GM21619 (cell line): Measurements from ENCODE around the gene NEURL1B.
A peak's percentile ranks its signal among the peaks of the same experiment; 100 is the strongest.

Source experiments
- ATAC-seq: cut with Tn5 transposase; IDR thresholded peaks from one replicate; pipeline ENCODE4 v1.9.1; 2021; ENCODE audit not compliant: unreplicated experiment

Gene NEURL1B

DNA sequence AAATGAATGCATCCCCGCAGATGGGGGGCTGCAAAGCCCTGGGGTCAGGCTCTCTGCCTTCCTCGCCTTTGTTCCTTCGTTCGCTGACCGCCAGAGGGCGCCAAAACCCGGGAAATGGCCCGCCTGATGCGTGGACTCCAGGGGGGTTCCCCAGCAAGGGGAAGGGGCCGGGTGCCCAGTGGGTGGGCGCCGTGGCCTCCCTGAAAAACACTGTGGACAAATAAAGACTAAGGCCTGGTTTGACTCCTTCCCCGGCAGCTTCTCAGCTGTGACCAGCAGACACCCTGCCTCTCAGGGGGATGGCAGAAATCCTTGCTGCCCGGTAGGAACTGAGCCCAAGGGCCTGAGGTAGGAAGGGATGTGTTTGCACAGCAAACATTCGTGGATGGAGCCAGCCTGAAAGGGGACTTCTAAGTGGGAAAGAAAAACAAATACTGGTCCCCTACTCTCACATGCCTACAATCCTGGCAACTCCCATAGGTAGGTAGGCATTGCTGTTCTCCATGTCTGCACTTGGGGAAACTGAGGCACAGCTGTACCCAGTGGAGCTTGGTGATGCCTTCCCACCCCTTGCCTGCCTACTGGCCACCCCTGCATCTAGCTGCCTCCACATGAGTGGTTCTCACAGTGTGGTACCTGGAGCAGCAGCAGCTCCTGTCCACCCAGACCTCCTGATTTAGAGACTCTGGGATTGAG lies 72.2 kb downstream of the NEURL1B start:
- no peak for ATAC-seq

DNA sequence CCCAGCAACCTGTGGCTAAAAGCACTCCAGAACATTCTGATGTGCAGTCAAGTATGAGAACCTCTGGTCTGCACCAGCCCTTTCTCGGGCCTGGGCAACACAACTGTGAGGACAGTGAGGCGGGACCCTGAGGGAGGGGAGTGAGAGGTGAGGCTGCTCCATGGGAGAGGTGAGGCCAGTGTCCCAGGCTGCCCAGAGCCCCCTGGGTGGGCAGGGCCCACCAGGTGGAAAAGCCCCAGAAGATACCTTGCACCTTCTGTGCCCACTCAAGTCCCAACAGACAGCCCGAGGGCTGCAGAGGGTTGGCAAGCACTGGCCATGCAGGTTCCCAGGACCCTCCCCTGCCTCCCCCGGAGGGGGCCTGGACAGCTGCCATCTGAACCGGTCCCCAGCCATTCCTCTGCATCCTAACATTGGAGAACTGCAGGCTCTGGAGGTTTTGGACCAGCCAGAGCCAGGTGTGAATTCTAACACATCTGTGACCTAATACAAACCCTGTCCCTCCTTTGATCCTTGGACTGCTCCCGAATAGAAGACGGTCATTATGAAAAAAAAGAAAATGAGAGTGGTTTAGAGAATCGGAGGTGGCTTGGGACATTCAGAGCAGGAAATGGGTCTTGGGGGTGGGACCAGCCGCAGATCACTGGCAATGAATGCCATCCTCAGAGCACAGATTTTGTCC lies 72.9 kb downstream of the NEURL1B start:
- ATAC-seq, result no peak

DNA sequence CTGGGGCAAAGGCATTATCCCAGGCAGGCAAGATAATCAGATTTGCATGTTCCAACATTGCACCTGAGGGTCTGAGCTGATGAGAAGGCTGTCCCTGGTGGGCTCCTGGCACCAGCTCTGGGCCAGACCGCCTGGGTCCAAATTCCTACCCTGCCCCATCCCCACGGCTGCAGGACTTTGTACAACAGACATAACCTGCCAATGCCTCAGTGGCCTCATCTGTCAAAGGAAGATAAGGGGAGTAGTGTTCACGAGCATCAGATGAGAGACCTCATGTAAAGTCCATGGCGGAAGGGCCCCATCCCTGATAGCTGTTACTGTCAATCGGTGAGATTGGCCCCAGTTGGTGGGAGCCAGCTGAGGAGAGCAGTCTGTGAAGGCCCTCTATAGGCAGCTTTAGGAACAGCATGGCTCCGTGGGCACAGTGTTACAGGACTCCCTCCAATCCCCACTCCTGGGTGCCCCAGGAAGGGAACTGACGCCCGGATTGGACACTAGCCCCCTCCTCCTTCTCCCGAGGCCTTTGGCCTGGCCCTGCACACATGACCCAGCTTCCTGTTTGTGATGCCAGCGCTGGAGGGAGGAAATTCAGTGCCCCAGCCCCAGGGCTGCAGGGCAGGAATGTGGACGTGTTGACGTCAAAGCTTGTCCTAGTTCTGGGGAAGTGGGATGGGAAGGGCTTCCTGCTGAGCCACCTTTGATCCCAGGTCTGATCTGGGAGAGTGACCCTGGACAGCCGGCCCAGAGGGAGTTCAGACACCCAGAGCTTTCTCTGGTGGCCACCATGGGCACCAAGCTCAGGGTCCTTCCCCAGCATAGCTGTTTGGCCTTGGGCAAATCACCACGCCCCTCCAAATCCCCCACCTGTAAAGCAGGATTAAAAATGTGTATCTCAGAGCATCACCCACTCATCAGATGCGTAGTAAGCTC lies 73.7 kb downstream of the NEURL1B start:
- peak; percentile 60 for ATAC-seq

DNA sequence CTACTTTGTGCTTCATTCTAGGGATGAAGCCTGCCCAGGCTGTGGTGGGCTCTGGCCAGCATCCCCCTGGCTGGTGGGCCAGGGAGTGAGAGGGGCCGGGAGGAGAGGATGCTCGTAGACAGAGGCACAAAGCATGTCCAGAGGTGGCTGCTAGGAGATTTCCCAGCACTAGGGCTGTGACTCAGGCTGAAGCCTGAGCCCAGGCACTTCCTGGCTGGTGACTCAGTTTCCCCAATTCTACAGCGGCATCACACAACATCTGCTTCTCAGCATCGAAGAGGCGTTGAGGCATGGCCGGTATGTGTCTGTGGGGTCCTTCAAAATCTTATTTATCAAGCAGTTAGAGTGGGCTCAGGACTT lies 74.3 kb downstream of the NEURL1B start:
- ATAC-seq, result no peak

DNA sequence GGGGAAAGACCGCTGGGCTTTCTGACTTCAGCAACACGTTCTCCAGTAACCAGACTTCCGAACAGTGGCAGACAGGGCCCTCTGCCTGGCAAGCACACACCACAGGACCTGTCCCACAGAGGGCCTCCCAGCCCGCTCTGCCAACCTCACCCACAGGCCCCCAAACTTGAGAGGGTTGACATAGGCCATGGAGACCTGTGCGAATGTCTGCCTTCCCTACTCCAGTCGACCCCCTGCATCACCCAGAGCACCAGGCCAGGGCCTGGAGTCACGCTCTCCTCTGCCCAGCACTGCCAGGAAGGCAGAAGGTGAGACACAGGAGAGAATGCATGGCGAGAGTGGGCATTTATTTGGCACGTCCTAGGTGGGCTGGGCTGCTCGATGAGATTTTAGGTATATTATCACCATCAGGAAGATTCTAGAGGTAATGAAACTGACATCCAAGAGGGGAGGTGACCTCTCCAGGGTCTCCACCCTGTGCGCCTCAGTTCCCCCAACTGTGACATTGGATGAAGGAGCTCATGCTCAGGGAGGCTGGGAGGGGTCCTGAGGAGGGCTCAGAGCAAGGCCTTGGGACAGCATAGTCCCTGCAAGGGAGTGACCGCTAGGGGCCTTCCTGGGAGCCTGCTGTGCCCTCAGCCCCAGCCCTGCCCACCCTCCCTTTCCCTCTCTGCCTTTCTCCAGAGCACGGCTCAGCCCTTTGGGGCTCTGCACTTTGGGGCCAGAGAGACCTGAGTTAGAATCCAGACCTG lies 75.0 kb downstream of the NEURL1B start:
- ATAC-seq, result no peak

DNA sequence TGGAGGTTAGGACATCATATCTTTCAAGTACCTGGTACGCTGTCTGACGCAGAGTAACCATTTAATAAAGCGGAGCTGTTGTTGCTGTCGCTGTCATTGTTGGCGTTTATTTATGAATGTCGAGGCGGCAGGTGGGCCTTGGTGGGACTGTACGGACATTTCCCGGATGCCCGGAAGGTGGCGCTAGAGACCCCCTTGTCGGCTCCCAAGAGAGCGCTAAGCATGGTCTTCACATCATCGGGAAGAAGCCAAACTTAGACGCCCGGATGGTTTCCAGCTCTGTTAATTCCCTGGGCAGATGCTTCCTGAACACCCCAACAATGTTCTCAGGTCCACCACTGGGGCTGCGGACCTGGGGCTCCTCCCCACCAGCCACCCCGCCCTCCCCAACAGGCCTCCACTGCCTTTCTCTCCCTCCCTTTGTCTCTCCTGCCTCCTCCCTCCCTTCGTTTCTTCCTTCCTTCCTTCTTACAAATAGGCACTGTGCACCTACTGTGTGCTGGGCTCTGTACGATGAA lies 75.8 kb downstream of the NEURL1B start:
- no peak for ATAC-seq

DNA sequence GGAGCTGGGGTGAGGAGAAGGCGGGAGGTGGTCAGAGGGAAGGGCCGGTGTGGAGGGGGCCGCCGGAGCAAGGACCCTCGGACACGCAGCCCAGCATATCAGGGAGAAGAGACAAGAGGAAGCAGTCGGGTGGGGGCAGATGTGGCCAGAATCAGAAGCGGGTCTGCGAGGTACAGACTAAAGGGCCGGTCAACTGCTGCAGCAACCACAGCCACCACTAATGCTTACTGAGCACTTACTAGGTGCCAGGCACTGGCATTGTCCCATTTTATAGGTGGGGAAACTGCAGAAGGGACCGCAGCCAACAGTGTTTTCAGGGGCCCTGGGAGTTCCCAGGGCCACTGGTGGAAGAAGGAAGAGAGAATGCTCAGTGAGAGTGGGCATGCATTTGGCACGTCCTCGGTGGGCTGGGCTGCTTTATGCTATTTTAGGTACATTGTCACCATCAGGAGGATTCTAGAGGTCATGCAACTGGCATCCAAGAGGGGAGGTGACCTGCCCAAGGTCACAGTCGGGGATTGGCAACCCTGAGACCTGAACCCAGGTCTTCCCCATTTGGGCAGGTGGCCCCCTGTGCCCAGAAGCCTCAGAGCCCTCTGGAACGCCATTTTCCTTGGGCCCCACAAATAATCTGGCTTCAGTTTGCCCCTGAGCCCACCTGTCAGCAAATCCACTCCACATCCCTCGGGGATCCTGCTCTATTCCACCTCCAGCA lies 76.6 kb downstream of the NEURL1B start:
- ATAC-seq, result no peak

DNA sequence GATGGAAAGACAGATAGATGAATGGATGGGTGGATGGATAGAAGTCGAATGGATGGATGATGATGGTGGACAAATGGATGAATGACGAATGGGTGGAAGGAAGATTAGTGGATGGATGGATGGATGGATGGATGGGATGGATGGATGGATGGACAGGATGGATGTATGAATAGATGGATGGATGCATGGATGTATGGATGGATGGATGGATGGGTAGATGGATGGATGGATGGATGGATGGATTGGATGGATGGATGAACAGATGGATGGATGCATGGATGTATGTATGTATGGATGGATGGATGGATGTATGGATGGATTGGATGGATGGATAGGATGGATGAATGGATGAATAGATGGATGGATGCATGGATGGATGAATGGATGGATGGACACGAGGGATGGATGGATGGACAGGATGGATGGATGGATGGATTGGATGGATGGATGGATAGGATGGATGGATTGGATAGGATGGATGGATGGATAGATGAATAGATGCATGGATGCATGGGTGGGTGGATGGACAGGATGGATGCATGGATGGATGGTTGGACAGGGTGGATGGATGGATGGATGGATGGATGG lies 77.6 kb downstream of the NEURL1B start:
- no peak for ATAC-seq

DNA sequence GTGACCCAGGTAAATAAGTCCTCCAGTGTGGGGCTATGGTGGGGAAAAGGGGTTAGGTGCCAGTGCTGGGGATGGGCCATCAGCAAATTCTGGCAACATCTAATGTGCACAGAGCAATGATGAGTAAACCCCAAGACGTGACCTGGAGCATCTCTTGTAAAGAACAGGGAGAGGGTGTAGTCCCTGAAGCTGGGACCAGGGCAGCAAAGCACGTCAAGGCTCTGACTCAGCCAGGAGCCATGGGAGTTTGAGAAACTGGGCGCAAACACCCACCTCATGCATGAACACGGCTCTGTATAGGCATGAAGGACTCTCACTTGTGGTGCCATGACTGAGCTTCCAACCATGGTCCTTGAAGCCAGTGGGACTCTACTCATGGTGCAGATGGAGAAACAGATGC lies 78.1 kb downstream of the NEURL1B start:
- no peak for ATAC-seq

DNA sequence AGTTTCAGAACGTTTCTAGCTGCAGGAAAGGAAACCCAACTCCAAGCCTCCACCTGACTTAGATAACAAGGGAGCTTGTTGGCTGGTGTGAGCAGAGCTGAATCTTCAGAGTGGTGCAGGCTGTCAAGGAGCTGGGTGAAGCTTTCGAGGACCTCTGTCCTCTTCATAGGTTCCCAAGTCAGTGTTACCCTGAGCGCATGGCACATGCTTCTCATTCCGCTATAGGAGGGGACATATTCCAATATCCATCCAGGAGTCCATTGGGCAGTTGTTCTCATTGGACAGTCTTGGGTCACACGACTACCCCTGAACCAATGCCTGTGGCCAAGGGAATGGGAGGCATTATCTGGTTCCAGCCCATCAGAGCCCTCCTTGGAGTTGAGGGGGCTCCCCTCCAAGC lies 79.6 kb downstream of the NEURL1B start:
- no peak for ATAC-seq

GRCh38 chr5:172721455-172722326 lies 80.6 kb downstream of the NEURL1B start:
- ATAC-seq, result no peak

- no peak for ATAC-seq
These were observed 81.3 kb downstream of the NEURL1B start for GRCh38 chr5:172722327-172722815.

GRCh38 chr5:172723508-172723907 lies 82.4 kb downstream of the NEURL1B start:
- no peak for ATAC-seq

DNA sequence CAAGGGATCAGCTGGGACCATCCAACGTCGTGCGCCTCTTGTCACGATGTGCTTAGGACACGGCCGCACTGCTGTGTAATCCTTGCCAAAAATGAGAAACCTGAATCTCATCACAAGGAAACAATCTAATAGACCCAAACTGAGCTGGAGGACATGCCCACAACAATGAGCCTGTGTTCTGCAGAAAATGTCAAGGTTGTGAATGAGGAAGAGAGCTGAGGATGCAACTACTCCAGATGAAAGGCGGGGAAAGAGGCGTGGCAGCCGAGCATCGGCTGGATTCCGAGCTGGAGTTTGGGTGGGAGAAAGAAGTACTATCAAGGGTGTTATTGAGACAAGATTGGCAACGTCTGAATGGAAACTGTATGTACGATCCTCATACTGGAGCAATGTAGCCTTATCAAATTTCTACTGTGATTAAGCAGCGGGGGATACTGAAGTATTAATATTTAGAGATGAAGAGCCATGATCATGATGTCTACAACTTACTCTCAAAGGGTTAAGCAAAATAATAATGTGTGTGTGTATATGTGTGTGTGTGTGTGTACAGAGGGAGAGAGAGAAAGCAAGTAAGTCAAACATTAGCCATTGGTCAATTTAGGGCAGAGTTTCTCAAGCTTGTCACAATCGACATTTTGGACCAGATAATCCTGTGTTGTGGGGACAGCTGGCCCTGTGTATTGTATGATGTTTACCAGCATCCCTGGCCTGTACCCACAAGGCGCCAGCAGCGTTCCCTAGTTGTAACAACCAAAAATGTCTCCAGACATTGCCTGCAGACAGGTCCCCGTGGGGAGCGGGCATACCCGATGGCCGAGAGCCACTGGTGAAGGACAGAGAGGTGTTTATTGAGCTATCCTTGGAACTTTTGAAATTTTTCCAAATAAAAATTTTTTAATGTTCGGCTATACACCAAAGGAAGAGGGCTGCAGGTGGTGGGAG lies 83.5 kb downstream of the NEURL1B start:
- ATAC-seq, result no peak

- no peak for ATAC-seq
These were observed 84.2 kb downstream of the NEURL1B start for GRCh38 chr5:172725273-172725672.

DNA sequence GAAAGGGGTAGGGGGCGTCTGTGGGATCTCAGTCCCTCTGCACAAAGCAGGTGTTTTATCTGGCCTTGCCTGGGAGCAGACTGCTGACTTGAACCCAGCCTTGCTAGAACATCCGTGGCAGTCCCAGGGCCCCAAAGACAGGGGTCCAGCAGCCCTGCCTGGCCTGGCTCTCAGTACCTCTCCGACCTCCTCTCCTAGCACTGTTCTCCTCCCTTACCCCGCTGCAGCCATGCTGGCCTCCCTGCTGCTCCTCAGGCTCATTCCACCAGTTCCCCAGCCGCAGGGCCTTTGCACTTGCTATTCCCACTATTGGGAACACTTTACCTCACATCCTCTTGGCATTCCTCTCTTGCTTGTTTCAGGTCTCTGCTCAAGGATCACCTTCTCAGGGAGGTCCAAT lies 84.7 kb downstream of the NEURL1B start:
- ATAC-seq, result no peak

- ATAC-seq, result no peak
These were observed 85.9 kb downstream of the NEURL1B start for GRCh38 chr5:172726966-172727365.

GRCh38 chr5:172727551-172727950 lies 86.5 kb downstream of the NEURL1B start:
- no peak for ATAC-seq
